Endothelial cell of umbilical vein (primary cell): Measurements from ENCODE around the gene ABI3BP. TPM values are rescaled to one million over a fixed set of nuclear protein-coding genes. Genes with fewer than 3 reads are reported as not detected.

ENCODE experiments used
- BruUV-seq: library from RNA; stranded (reverse); fragments of 400-500 nt; replicated peaks from 2 replicates; lab custom pipeline; 2021; lab: Mats Ljungman, UMichigan
- CTCF ChIA-PET: fragments of 300-600, 350-600 bp; sonication (Branson Sonifier 250); formaldehyde crosslinking; loops from one replicate; lab custom pipeline; 2021; ENCODE audit warnings: antibody characterized with exemption, inconsistent platforms; lab: Charles Lee
- POLR2A ChIA-PET: fragments of 300-600, 350-600 bp; sonication (Branson Sonifier 250); formaldehyde crosslinking; loops from one replicate; lab custom pipeline; 2021; ENCODE audit warnings: antibody characterized with exemption, inconsistent platforms; lab: Charles Lee
- DNase-seq: peaks from one replicate; pipeline ENCODE4 v3.0.0-alpha.2; 2011; ENCODE audit warnings: low read depth, low spot score
- FAIRE-seq: peaks from 2 replicates; lab custom pipeline; 2011; peaks lifted over from hg19 to GRCh38; lab: Jason Lieb, UNC
- H2AFZ ChIP-seq: 2 replicates; pipeline ENCODE4 v1.6.0; 2012; ENCODE audit warnings: low read depth, low read length, control low read depth, inconsistent platforms
- H3K27ac ChIP-seq: 2 replicates; pipeline ENCODE4 v1.5.1; 2011; ENCODE audit warnings: low read depth, mild to moderate bottlenecking, control low read depth, low read length, moderate library complexity; ENCODE audit not compliant: insufficient read depth
- H3K27me3 ChIP-seq, 2 experiments: 2 replicates each; pipeline versions ENCODE4 v1.6.0 to v1.6.1; 2011; ENCODE audit warnings: low read length in 2 of 2, mixed read lengths in 1 of 2; ENCODE audit not compliant: control insufficient read depth in 2 of 2, insufficient read depth in 2 of 2
- H3K36me3 ChIP-seq, 2 experiments: 2 replicates in 1 of 2; 3 replicates in 1 of 2; pipeline ENCODE4 v1.5.1; 2011; ENCODE audit warnings: low read length in 2 of 2, mild to moderate bottlenecking in 1 of 2, moderate library complexity in 1 of 2; ENCODE audit not compliant: control insufficient read depth in 2 of 2, insufficient read depth in 2 of 2; ENCODE audit errors: extremely low read depth in 1 of 2
- H3K4me1 ChIP-seq: 3 replicates; pipeline ENCODE4 v1.5.1; 2011; ENCODE audit warnings: mild to moderate bottlenecking, low read length; ENCODE audit not compliant: control insufficient read depth, insufficient read depth; ENCODE audit errors: extremely low read depth
- H3K4me2 ChIP-seq: 2 replicates; pipeline ENCODE4 v1.6.1; 2011; ENCODE audit warnings: low read length, control low read depth, mixed read lengths; ENCODE audit not compliant: insufficient read depth
- H3K4me3 ChIP-seq, 3 experiments: fragments of 200-600 bp in 1 of 3; sonication (generic), shearing (Covaris generic) in 1 of 3; replicated peaks in 1 of 3; 2 replicates each; pipeline ENCODE4 v1.5.1; 2011 to 2016; ENCODE audit warnings: control low read depth in 3 of 3, low read length in 3 of 3, mild to moderate bottlenecking in 2 of 3, inconsistent platforms in 1 of 3, low read depth in 1 of 3, moderate library complexity in 1 of 3; ENCODE audit not compliant: insufficient read depth in 1 of 3
- H3K79me2 ChIP-seq: 2 replicates; pipeline ENCODE4 v1.6.0; 2012; ENCODE audit warnings: low read length, inconsistent platforms; ENCODE audit not compliant: control insufficient read depth, insufficient read depth
- H3K9ac ChIP-seq: replicated peaks from 2 replicates; pipeline ENCODE3; 2011; ENCODE audit warnings: low read length, control low read depth; ENCODE audit not compliant: insufficient read depth; ENCODE audit errors: extremely low read depth
- H3K9me1 ChIP-seq: replicated peaks from 3 replicates; pipeline ENCODE4 v1.6.0; 2011; ENCODE audit warnings: mild to moderate bottlenecking, low read length; ENCODE audit not compliant: control insufficient read depth, insufficient read depth; ENCODE audit errors: extremely low read depth
- H3K9me3 ChIP-seq: replicated peaks from 2 replicates; pipeline ENCODE4 v1.5.1; 2012; ENCODE audit warnings: low read length, inconsistent platforms; ENCODE audit not compliant: control insufficient read depth, insufficient read depth
- H4K20me1 ChIP-seq: replicated peaks from 2 replicates; pipeline ENCODE3; 2011; ENCODE audit warnings: mild to moderate bottlenecking, low read length; ENCODE audit not compliant: control insufficient read depth, insufficient read depth; ENCODE audit errors: extremely low read depth
- EZH2 ChIP-seq: IDR thresholded peaks from 2 replicates; pipeline ENCODE4 v1.6.1; 2012; ENCODE audit warnings: borderline replicate concordance, low read depth, mild to moderate bottlenecking, moderate library complexity, low read length, inconsistent platforms; ENCODE audit not compliant: severe bottlenecking
- FOS ChIP-seq: IDR thresholded peaks from 2 replicates; pipeline ENCODE4 v1.6.1; 2011; ENCODE audit warnings: mild to moderate bottlenecking, low read length, moderate library complexity, borderline replicate concordance; ENCODE audit not compliant: insufficient read depth
- GATA2 ChIP-seq: IDR thresholded peaks from 2 replicates; pipeline ENCODE4 v1.7.0; 2011; ENCODE audit warnings: low read depth, mild to moderate bottlenecking, moderate library complexity, mixed read lengths, low read length; ENCODE audit not compliant: insufficient read length, insufficient read depth
- MYC ChIP-seq: IDR thresholded peaks from one replicate; pipeline ENCODE4 v1.6.1; 2011; ENCODE audit warnings: mild to moderate bottlenecking, low read depth, low read length
- POLR2A ChIP-seq: IDR thresholded peaks from 2 replicates; pipeline ENCODE4 v1.6.1; 2012; ENCODE audit warnings: low read depth, mild to moderate bottlenecking, control low read depth, low read length
- dilution Hi-C: fragments of 300-500 bp; cut with MboI; formaldehyde crosslinking; loops from one replicate; pipeline ENCODE4 v1.15.0; 2019; ENCODE audit warnings: low sequenced_read_pairs; ENCODE audit not compliant: extremely low pct_ligation_motif_present
- intact Hi-C: fragments of 100-400 bp; cut with micrococcal nuclease; formaldehyde crosslinking; loops from one replicate; pipeline ENCODE4 v1.10.0; 2022
- polyA plus RNA-seq, 4 experiments: library from polyadenylated mRNA; depleted of rRNA in 3 of 4; stranded (reverse) in 3 of 4; unstranded in 1 of 4; fragments of >200 nt; gene quantifications; 2 replicates each; pipeline versions ENCODE4 v1.2.1 to v1.2.3, GENCODE V29; 2011 to 2012; ENCODE audit warnings: missing spikeins in 1 of 4
- total RNA-seq: library from RNA; stranded (reverse); gene quantifications from 2 replicates; pipeline ENCODE4 v1.2.3, GENCODE V29; 2021
- TF ChIP-seq, protein P1 (sequence below): IDR thresholded peaks from 2 replicates; pipeline ENCODE4 v1.6.1; 2011; ENCODE audit not compliant: insufficient read depth, insufficient read length

Gene ABI3BP
- total and polyA plus RNA-seq, 2 donors (not counting 3 experiments of a cell fraction or from before 2014, with no cell fraction given): 78.1 to 106 TPM

DNA sequence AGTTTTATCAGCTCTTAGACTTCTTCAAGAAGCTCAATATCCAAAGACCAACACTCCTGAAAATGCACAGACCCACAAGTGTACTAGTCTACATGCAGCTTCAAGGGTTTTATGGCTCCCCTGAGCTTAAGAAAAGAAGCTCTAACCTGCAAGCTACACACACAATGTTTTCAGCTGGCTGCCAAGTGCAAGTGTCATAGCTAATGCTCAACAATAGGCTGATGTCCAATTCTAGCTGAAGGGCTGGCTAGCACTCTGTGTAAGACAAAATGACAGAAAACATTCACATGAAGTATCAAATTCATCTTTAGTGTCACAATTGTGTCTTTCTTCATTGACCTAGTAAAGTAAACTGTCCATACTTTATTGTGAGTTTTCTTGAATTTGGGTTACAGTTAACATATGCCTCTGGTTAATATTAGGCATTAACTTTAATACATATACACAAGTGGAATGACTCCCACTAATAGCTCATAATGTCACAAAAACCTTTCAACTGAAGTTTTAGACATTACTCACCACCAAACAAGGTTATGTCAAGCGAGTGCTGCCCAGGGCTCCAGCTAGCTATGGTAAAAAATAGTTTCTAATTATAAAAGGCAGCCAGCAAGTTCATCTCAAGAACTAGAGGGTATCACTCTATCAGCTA lies 15.1 kb downstream of the ABI3BP start:
- dilution Hi-C loops: no loop called here
- TF ChIP-seq MYC (no peak), FOS (no peak), GATA2 (no peak), EZH2 (no peak), POLR2A (no peak)
- TF ChIP-seq, protein P1, sequence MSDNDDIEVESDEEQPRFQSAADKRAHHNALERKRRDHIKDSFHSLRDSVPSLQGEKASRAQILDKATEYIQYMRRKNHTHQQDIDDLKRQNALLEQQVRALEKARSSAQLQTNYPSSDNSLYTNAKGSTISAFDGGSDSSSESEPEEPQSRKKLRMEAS: no peak
- FAIRE-seq: no peak
- no peaks in the 10 kb centered on the region for H4K20me1 ChIP-seq
- no peaks in the 10 kb centered on the region for H3K9me3 ChIP-seq
- ChIA-PET CTCF (interaction anchor here (1.1 to 1.5 kb wide), 3 partner anchors 15 to 218 kb away, joined by 3 to 5 read pairs (median 5); partner anchors contain the start of gene ABI3BP), POLR2A (no interaction called here)
- no peaks in the 10 kb centered on the region for H3K79me2 ChIP-seq
- no peak overlapping the region for H3K27ac ChIP-seq
- H3K9ac ChIP-seq: no peak overlapping the region
- no peak overlapping the region for H3K4me2 ChIP-seq
- no peaks in the 10 kb centered on the region for H3K9me1 ChIP-seq
- no peak for DNase-seq
- peaks cover 3% of the 10 kb centered on the region for H3K4me1 ChIP-seq
- H2AFZ ChIP-seq: no peak overlapping the region
- BruUV-seq: no TSS peak
- no peak overlapping the region for H3K4me3 ChIP-seq
- no peaks in the 10 kb centered on the region for H3K36me3 ChIP-seq
- intact Hi-C loops: no loop called here
- no peaks in the 10 kb centered on the region for H3K27me3 ChIP-seq

DNA sequence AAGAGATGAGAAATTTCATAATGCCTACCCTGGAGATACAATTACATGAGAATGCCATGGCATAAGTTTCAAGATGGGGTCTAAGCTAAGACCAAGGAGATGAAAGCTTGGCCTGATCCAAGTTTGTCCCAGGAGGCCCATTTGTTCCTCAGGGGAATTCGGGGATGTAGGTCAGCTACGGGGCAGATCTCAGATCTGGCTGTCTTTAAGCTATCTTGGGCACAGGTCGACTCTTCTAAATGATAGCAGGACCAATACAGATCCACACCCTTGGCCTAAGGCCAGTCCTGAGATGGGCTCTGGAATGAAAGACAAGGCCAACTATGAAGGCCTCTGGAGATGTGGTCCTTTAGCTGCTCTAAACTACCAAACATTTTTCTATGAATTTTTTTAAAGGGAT lies 16.6 kb downstream of the ABI3BP start:
- dilution Hi-C loops: no loop called here
- POLR2A ChIA-PET: no interaction called here
- H3K9me1 ChIP-seq: no peaks in the 10 kb centered on the region

More for the DNA sequence above, 16.6 kb downstream of the ABI3BP start:
- no peak overlapping the region for H3K4me2 ChIP-seq
- H3K36me3 ChIP-seq: no peaks in the 10 kb centered on the region
- no TSS peak for BruUV-seq
- FAIRE-seq (no peak), DNase-seq (no peak)
- TF ChIP-seq EZH2: no peak
- no peak overlapping the region for H2AFZ ChIP-seq
- no peaks in the 10 kb centered on the region for H3K27me3 ChIP-seq
- H3K79me2 ChIP-seq: no peaks in the 10 kb centered on the region
- no peaks in the 10 kb centered on the region for H3K4me1 ChIP-seq
- no peaks in the 10 kb centered on the region for H3K9me3 ChIP-seq
- CTCF ChIA-PET: interaction anchor here (1.7 kb wide), 1 partner anchor 11 kb away, joined by 3 read pairs; no protein-coding TSS in a partner anchor
- intact Hi-C loops: no loop called here
- H4K20me1 ChIP-seq: no peaks in the 10 kb centered on the region
- no peak overlapping the region for H3K27ac ChIP-seq
- no peak overlapping the region for H3K4me3 ChIP-seq
- H3K9ac ChIP-seq: no peak overlapping the region
